HEK293T (cell line): ENCODE data around the gene TFB1M.

Experiments
- CTCF ChIA-PET: fragments of 350-600 bp; formaldehyde crosslinking; extraction: SDS; loops from one replicate; lab custom pipeline; 2021; ENCODE audit warnings: antibody characterized with exemption, inconsistent platforms; lab: Yijun Ruan, JAX
- POLR2A ChIA-PET: fragments of 350-600 bp; formaldehyde crosslinking; extraction: SDS; loops from one replicate; lab custom pipeline; 2020; ENCODE audit warnings: antibody characterized with exemption, inconsistent platforms; lab: Yijun Ruan, JAX
- DNase-seq: peaks from one replicate; pipeline ENCODE4 v3.0.0; 2012; ENCODE audit warnings: mixed read lengths; ENCODE audit errors: extremely low spot score
- ARNT ChIP-seq: fragments of 450-650 bp; IDR thresholded peaks from 2 replicates; pipeline ENCODE4 v1.6.1; 2017; ENCODE audit warnings: mild to moderate bottlenecking
- BHLHE40 ChIP-seq: fragments of 450-650 bp; IDR thresholded peaks from 2 replicates; pipeline ENCODE4 v1.6.1; 2016; ENCODE audit warnings: mild to moderate bottlenecking, moderate library complexity, borderline replicate concordance
- CTBP1 ChIP-seq: fragments of 450-650 bp; IDR thresholded peaks from 2 replicates; pipeline ENCODE4 v1.6.1; 2016; ENCODE audit warnings: borderline replicate concordance
- ELF4 ChIP-seq: fragments of 450-650 bp; IDR thresholded peaks from 2 replicates; pipeline ENCODE4 v1.6.1; 2017; ENCODE audit warnings: antibody characterized with exemption
- FOXA1 ChIP-seq: fragments of 450-650 bp; IDR thresholded peaks from 2 replicates; pipeline ENCODE4 v1.6.1; 2016; ENCODE audit warnings: mild to moderate bottlenecking
- FOXK2 ChIP-seq: fragments of 450-650 bp; IDR thresholded peaks from 2 replicates; pipeline ENCODE4 v1.6.1; 2016; ENCODE audit warnings: mild to moderate bottlenecking
- FOXM1 ChIP-seq: fragments of 450-650 bp; IDR thresholded peaks from 2 replicates; pipeline ENCODE4 v1.6.1; 2017; ENCODE audit warnings: mild to moderate bottlenecking, borderline replicate concordance
- HDGF ChIP-seq: fragments of 450-650 bp; IDR thresholded peaks from 2 replicates; pipeline ENCODE4 v1.6.1; 2017; ENCODE audit warnings: antibody characterized with exemption, borderline replicate concordance
- L3MBTL2 ChIP-seq: fragments of 450-650 bp; conservative IDR thresholded peaks from 2 replicates; pipeline ENCODE4 v1.6.1; 2016; ENCODE audit warnings: mild to moderate bottlenecking
- LEF1 ChIP-seq: fragments of 450-650 bp; IDR thresholded peaks from 2 replicates; pipeline ENCODE4 v1.6.1; 2017; ENCODE audit warnings: mild to moderate bottlenecking, borderline replicate concordance
- NFRKB ChIP-seq: fragments of 450-650 bp; IDR thresholded peaks from 2 replicates; pipeline ENCODE4 v1.6.1; 2016; ENCODE audit warnings: mild to moderate bottlenecking, moderate library complexity
- SP1 ChIP-seq: fragments of 450-650 bp; IDR thresholded peaks from 2 replicates; pipeline ENCODE4 v1.6.1; 2017
- SUZ12 ChIP-seq: fragments of 450-650 bp; IDR thresholded peaks from 2 replicates; pipeline ENCODE4 v1.6.1; 2016; ENCODE audit warnings: mild to moderate bottlenecking
- TARDBP ChIP-seq: fragments of 450-650 bp; IDR thresholded peaks from 2 replicates; pipeline ENCODE4 v1.6.1; 2016
- ZNF384 ChIP-seq: fragments of 450-650 bp; IDR thresholded peaks from 2 replicates; pipeline ENCODE4 v1.6.1; 2016
- TF ChIP-seq, protein P1 (sequence below): fragments of 450-650 bp; IDR thresholded peaks from 2 replicates; pipeline ENCODE4 v1.6.1; 2016

Gene TFB1M

DNA sequence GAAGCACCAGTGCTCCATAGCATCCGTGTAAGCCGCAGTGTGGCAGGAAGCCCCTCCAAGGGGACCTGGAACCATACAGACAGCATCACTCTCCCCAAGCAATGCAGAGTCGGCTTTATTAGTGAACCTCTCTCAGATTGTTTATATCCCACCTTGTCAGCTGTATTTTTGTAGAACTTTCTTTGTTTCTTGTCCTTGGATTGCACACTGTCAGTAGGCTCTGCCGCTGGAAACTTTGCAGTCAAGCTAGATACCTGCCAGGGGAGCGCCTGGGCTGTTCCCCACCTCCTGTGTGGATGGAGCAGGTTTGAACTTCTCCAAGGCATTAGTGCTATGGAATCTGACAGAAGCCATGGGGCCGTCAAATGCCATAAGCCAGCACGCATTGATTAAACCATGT lies 69.1 kb downstream of the TFB1M start:
- CTCF ChIA-PET, result interaction anchor here (0.6 to 1.0 kb wide), 2 partner anchors 27 to 291 kb away, joined by 3 read pairs; no protein-coding TSS in a partner anchor
- POLR2A ChIA-PET, result no interaction called here
- TF ChIP-seq ARNT (no peak), FOXM1 (no peak), ZNF384 (no peak), NFRKB (no peak), BHLHE40 (no peak)
- DNase-seq, result no peak

DNA sequence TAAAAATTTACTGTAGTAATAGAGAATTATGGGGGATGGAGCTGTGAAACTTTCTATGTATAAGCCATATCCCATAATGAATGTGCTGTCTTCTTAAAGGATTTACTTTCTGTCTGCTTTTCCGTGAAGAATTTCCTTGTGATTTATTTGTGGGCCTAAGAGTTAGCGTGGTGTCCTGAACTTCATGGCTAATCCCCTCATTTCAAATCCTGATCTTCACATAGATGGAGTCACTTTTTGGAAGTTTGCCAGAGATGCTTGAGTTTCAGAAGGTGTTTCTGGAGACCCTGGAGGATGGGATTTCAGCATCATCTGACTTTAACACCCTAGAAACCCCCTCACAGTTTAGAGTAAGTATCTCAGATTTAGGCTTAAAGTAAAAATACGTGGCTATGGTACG lies 69.8 kb downstream of the TFB1M start:
- no peak for DNase-seq
- TF ChIP-seq ZNF384, result no peak
- TF ChIP-seq TARDBP, result no peak
- TF ChIP-seq ARNT, result no peak
- no peak for TF ChIP-seq CTBP1
- no peak for TF ChIP-seq ELF4
- no peak for TF ChIP-seq HDGF
- no peak for TF ChIP-seq FOXM1
- no peak for TF ChIP-seq SUZ12
- no peak for TF ChIP-seq L3MBTL2
- TF ChIP-seq FOXK2, result no peak
- TF ChIP-seq SP1, result no peak
- TF ChIP-seq, protein P1, sequence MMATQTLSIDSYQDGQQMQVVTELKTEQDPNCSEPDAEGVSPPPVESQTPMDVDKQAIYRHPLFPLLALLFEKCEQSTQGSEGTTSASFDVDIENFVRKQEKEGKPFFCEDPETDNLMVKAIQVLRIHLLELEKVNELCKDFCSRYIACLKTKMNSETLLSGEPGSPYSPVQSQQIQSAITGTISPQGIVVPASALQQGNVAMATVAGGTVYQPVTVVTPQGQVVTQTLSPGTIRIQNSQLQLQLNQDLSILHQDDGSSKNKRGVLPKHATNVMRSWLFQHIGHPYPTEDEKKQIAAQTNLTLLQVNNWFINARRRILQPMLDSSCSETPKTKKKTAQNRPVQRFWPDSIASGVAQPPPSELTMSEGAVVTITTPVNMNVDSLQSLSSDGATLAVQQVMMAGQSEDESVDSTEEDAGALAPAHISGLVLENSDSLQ, result no peak
- TF ChIP-seq LEF1, result no peak
- POLR2A ChIA-PET, result no interaction called here
- CTCF ChIA-PET, result no interaction called here

DNA sequence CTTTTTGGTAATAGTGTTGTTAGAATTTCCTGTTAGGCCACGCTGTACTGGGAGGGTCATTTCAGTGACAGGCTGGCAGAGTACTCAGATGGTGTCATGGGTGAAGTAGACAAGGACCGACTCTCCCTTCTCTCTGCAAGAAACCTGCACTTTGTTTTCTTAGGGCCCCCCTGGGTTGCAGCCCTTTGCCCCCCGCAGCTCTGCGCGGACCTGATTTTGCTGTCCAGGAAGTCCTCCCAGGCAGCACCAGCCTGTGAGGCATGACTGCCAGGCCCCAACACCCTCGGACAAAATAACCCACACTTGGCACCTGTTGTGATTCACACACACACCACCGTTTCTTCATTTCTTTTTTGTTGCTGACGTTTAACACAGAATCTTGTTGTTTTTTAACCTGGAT lies 72.3 kb downstream of the TFB1M start:
- TF ChIP-seq TARDBP (no peak), SUZ12 (no peak)
- no peak for DNase-seq
- CTCF ChIA-PET, result no interaction called here
- POLR2A ChIA-PET, result no interaction called here

DNA sequence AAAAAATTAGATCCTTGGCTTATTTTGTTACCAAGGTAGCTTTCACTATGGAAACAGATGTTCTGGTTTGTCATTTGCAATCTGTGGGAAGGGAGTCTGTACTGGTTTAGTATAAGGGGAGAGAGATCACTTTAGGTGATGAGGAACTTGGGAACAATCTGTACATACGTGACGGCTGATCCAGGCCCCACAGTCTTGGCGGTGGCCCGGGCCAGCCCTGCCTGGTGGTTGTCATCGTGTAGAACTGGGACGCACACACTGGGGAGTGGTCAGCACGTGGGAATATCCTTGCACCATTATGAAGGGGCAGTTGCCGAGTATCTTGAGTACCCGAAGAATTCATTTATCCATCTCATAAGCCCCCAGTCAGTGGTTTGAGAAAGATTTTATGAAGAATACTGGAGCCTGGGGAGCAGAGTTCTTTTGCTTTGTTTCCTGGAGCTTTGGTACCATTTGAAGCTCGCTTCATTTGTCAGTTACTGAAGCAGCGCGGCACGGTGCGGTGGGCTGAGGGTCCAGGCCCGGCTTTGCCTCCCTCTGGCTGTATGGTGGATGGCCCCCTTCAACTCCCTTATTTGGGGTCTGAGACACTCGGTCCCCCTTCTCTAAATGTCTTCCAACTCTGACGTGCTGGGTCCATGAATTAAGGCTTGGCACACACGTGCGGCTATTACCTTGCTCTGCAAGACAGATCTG lies 73.2 kb downstream of the TFB1M start:
- ChIA-PET CTCF (no interaction called here), POLR2A (no interaction called here)
- TF ChIP-seq ARNT (no peak), ZNF384 (no peak), HDGF (no peak), SUZ12 (no peak), SP1 (no peak), FOXA1 (no peak)
- no peak for DNase-seq

DNA sequence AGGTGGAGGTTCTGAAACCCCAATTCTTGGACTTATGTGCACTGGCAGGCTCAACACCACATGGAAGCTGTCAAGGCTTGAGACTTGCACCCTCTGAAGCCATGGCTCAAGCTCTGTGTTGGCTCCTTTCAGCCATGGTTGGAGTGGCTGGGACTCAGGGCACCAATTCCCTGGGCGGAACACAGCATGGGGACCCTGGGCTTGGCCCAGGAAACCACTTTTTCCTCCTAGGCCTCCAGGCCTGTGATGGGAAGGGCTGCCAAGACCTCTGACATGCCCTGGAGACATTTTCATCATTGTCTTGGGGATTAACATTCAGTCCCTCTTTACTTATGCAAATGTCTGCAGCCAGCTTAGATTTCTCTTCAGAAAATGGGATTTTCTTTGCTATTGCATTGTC lies 76.7 kb downstream of the TFB1M start:
- DNase-seq, result no peak
- no peak for TF ChIP-seq ZNF384
- TF ChIP-seq BHLHE40, result no peak
- no peak for TF ChIP-seq ELF4
- ChIA-PET POLR2A (no interaction called here), CTCF (no interaction called here)

DNA sequence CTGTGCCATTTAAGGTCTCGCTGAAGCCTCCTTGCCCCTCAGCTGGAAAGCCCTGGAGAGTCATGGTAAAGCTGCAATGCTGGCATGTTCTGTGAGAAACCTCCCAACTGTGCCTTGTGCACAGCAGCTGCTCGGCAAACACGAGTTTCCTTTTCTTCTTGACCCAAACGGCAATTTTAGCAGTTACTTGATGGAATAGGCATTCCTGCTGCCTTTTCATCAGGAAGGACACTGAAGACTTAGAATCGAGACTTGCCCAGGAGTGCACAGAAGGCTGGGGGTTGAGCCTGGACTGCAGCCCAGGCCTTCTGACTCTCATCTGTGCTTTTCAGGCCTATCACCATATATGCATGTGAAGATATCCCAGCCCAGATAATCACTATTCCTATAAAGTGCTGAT lies 79.2 kb downstream of the TFB1M start:
- DNase-seq, result no peak
- ChIA-PET CTCF (interaction anchor here (0.6 kb wide), 1 partner anchor 1517 kb away, joined by 3 read pairs; no protein-coding TSS in a partner anchor), POLR2A (no interaction called here)
- TF ChIP-seq, protein P1, result no peak
- TF ChIP-seq TARDBP (no peak), LEF1 (no peak), SP1 (no peak), ZNF384 (no peak), FOXA1 (no peak), ARNT (no peak), SUZ12 (no peak), ELF4 (no peak), CTBP1 (no peak)

DNA sequence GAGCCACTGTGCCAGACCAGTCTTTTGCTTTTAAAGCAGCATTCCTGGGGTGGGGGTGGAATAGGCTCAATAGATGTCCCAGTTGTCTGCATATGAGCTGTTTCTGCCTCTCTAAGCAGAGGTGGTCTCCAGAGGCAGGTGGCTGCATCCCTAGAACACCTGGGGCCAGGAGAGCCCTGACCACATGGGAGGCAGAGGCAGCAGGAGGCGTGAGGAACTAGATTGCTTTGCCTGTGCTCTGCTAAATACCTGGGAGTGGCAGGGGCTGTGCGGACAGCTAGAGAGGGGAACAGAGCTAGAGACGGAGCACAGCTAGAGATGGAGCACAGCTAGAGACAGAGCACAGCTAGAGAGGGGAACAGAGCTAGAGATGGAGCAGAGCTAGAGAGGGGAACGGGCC lies 79.6 kb downstream of the TFB1M start:
- DNase-seq, result no peak
- ChIA-PET CTCF (interaction anchor here (0.6 to 0.9 kb wide), 2 partner anchors 13 to 1517 kb away, joined by 3 read pairs; no protein-coding TSS in a partner anchor), POLR2A (no interaction called here)
- TF ChIP-seq HDGF (no peak), SP1 (no peak), FOXA1 (no peak), TARDBP (no peak), ZNF384 (no peak), ELF4 (no peak), L3MBTL2 (no peak), BHLHE40 (no peak), NFRKB (no peak), CTBP1 (no peak), ARNT (no peak), FOXM1 (no peak), FOXK2 (no peak), SUZ12 (no peak), LEF1 (no peak)
- TF ChIP-seq, protein P1, result no peak
